Activated B cell treated with CpG ODN at 0.5 μM for 24 hours (primary cell): ENCODE results near the gene HOXC6. TPM values are rescaled to one million over a fixed set of nuclear protein-coding genes. Genes with fewer than 3 reads are reported as not detected.

Experiments
- ATAC-seq: fragments of 200-7000 bp; cut with Tn5 transposase; one replicate; pipeline ENCODE4 v1.10.0; 2021; ENCODE audit warnings: low read depth, mild to moderate bottlenecking, moderate library complexity
- CTCF ChIA-PET: fragments of 350-600 bp; sonication (Branson Sonifier 250); formaldehyde crosslinking; loops from one replicate; lab custom pipeline; 2021; ENCODE audit warnings: antibody characterized with exemption; lab: Charles Lee
- POLR2A ChIA-PET: fragments of 350-600 bp; sonication (Branson Sonifier 250); formaldehyde crosslinking; loops from one replicate; lab custom pipeline; 2021; ENCODE audit warnings: antibody characterized with exemption; lab: Charles Lee
- DNase-seq: peaks from one replicate; pipeline ENCODE4 v3.0.0; 2022
- H3K27ac Mint-ChIP-seq: one replicate; pipeline ENCODE4 v1.8.0; 2020; ENCODE audit warnings: mixed read lengths
- H3K27me3 Mint-ChIP-seq: one replicate; pipeline ENCODE4 v1.8.0; 2021; ENCODE audit warnings: mixed read lengths
- H3K36me3 Mint-ChIP-seq: one replicate; pipeline ENCODE4 v1.8.0; 2021; ENCODE audit warnings: low read depth, mixed read lengths
- H3K4me1 Mint-ChIP-seq: one replicate; pipeline ENCODE4 v1.8.0; 2021; ENCODE audit warnings: mixed read lengths
- H3K4me3 Mint-ChIP-seq: one replicate; pipeline ENCODE4 v1.8.0; 2020; ENCODE audit warnings: mild to moderate bottlenecking, mixed read lengths
- H3K9me3 Mint-ChIP-seq: one replicate; pipeline ENCODE4 v1.8.0; 2020; ENCODE audit warnings: mixed read lengths
- CTCF ChIP-seq: fragments of 200-600 bp; IDR thresholded peaks from one replicate; pipeline ENCODE4 v1.8.0; 2022; ENCODE audit warnings: antibody characterized with exemption, mild to moderate bottlenecking
- intact Hi-C: fragments of 100-400 bp; cut with micrococcal nuclease; formaldehyde crosslinking; loops from one replicate; pipeline ENCODE4 v1.15.1; 2024
- total RNA-seq: library from RNA; stranded (reverse); gene quantifications from 2 replicates; pipeline ENCODE4 v1.2.3, GENCODE V29; 2022

HOXC6 gene
- total RNA-seq, 1 donor from 2014 or later, result not detected

GRCh38 chr12:54030889-54031471, 2.7 kb downstream of the HOXC6 start:
- Mint-ChIP-seq H3K4me1 (peaks cover 33% of the 10 kb centered on the region), H3K4me3 (no peak overlapping the region), H3K36me3 (no peaks in the 10 kb centered on the region), H3K27me3 (peaks cover 64% of the 10 kb centered on the region), H3K9me3 (no peaks in the 10 kb centered on the region), H3K27ac (no peak overlapping the region)
- intact Hi-C loops, result loop anchor here (5.0 kb wide), 2 partner anchors 34 to 69 kb away; no protein-coding TSS in a partner anchor
- ChIA-PET POLR2A (interaction anchor here (0.5 kb wide), 1 partner anchor 53 kb away, joined by 4 read pairs; no protein-coding TSS in a partner anchor), CTCF (interaction anchor here (0.9 to 6.3 kb wide), 7 partner anchors 17 to 184 kb away, joined by 3 to 98 read pairs (median 4); partner anchors contain the start of gene SMUG1)
- TF ChIP-seq CTCF, result no peak
- ATAC-seq (no peak), DNase-seq (no peak)

- DNase-seq (no peak), ATAC-seq (no peak)
- H3K4me1 Mint-ChIP-seq, result peaks cover 33% of the 10 kb centered on the region
- POLR2A ChIA-PET, result interaction anchor here (0.5 kb wide), 1 partner anchor 53 kb away, joined by 4 read pairs; no protein-coding TSS in a partner anchor
- no peak for TF ChIP-seq CTCF
- intact Hi-C loops, result loop anchor here (5.0 kb wide), 2 partner anchors 34 to 69 kb away; no protein-coding TSS in a partner anchor
- no peak overlapping the region for H3K4me3 Mint-ChIP-seq
- H3K9me3 Mint-ChIP-seq, result no peaks in the 10 kb centered on the region
- no peak overlapping the region for H3K27ac Mint-ChIP-seq
- CTCF ChIA-PET, result interaction anchor here (0.9 to 6.3 kb wide), 10 partner anchors 16 to 183 kb away, joined by 3 to 98 read pairs (median 6); partner anchors contain the start of genes HOXC4, HOXC8 and SMUG1
- no peaks in the 10 kb centered on the region for H3K36me3 Mint-ChIP-seq
- H3K27me3 Mint-ChIP-seq, result peaks cover 63% of the 10 kb centered on the region
Observed at GRCh38 chr12:54031480-54031879, 3.2 kb downstream of the HOXC6 start.

GRCh38 chr12:54032086-54032619, 3.9 kb downstream of the HOXC6 start:
- DNase-seq (no peak), ATAC-seq (no peak)
- Mint-ChIP-seq H3K9me3 (no peaks in the 10 kb centered on the region), H3K36me3 (no peaks in the 10 kb centered on the region), H3K4me3 (peak overlapping the region; percentile 28), H3K4me1 (peaks cover 30% of the 10 kb centered on the region), H3K27ac (no peak overlapping the region), H3K27me3 (peaks cover 57% of the 10 kb centered on the region)
- POLR2A ChIA-PET, result interaction anchor here (0.5 to 1.5 kb wide), 6 partner anchors 21 to 176 kb away, joined by 4 to 7 read pairs (median 5); partner anchors contain the start of genes HOXC4 and SMUG1
- intact Hi-C loops, result loop anchor here (1.0 to 5.0 kb wide), 6 partner anchors 25 to 175 kb away; no protein-coding TSS in a partner anchor
- CTCF ChIA-PET, result interaction anchor here (0.6 to 6.3 kb wide), 17 partner anchors 9 to 183 kb away, joined by 3 to 98 read pairs (median 7); partner anchors contain the start of genes HOXC4, HOXC8 and SMUG1
- no peak for TF ChIP-seq CTCF

- ATAC-seq, result peak; percentile 63
- peak within 1 kb of the TSS; percentile 70 for H3K4me3 Mint-ChIP-seq
- no peaks in the 10 kb centered on the region for H3K9me3 Mint-ChIP-seq
- H3K4me1 Mint-ChIP-seq, result peaks cover 30% of the 10 kb centered on the region
- CTCF ChIA-PET, result interaction anchor here (0.6 to 6.3 kb wide), 19 partner anchors 8 to 182 kb away, joined by 3 to 98 read pairs (median 4); partner anchors contain the start of genes HOXC4, HOXC8 and SMUG1
- DNase-seq, result peak; percentile 51
- POLR2A ChIA-PET, result interaction anchor here (0.5 to 1.5 kb wide), 6 partner anchors 21 to 175 kb away, joined by 4 to 7 read pairs (median 5); partner anchors contain the start of genes HOXC4 and SMUG1
- peak; percentile 66 for TF ChIP-seq CTCF
- peaks cover 57% of the 10 kb centered on the region for H3K27me3 Mint-ChIP-seq
- H3K36me3 Mint-ChIP-seq, result no peaks in the 10 kb centered on the region
- intact Hi-C loops, result loop anchor here (1.0 to 5.0 kb wide), 6 partner anchors 26 to 175 kb away; no protein-coding TSS in a partner anchor
- peak within 1 kb of the TSS; percentile 24 for H3K27ac Mint-ChIP-seq
Observed at GRCh38 chr12:54032627-54033100, 4.4 kb downstream of the HOXC6 start, which contains the start of gene HOXC5. Gene HOXC5 (plus strand): TSS chr12:54033050. CDS start chr12:54033123, 73 bp downstream.
